Measurements from ENCODE around the gene IFT172.

- TF ChIP-seq CTCF (conservative IDR thresholded peaks at IDR 0.05): no peak; the same call in 1 of the 2 replicates
- TF ChIP-seq EZH2 (IDR thresholded peaks at IDR 0.05; ENCODE audit: low read depth): no peak
Measured at GRCh38 chr2:27522400-27522945, 32.9 kb upstream of the IFT172 start.

Data from PC-9 (cell line).